HCT116 (cell line): ENCODE data around the gene G6PD. TPM values are rescaled to one million over a fixed set of nuclear protein-coding genes. Genes with fewer than 3 reads are reported as not detected.
"Not testable (repeated sequence)": the region's sequence is repeated elsewhere in the genome, so short reads cannot be mapped to it uniquely, and the experiment has no call there.

Experiments
- ATAC-seq: fragments of 200-7000 bp; cut with Tn5 transposase; 2 replicates; pipeline ENCODE4 v1.9.1; 2020; ENCODE audit warnings: mild to moderate bottlenecking, moderate library complexity
- BruUV-seq: library from RNA; stranded (reverse); fragments of 400-500 nt; replicated peaks from 2 replicates; lab custom pipeline; 2021; lab: Mats Ljungman, UMichigan
- CTCF ChIA-PET: fragments of 300-600 bp; sonication (Branson Sonifier 250); formaldehyde crosslinking; loops from one replicate; lab custom pipeline; 2021; ENCODE audit warnings: antibody characterized with exemption; lab: Charles Lee
- POLR2A ChIA-PET: fragments of 300-600, 350-600 bp; sonication (Branson Sonifier 250); formaldehyde crosslinking; loops from one replicate; lab custom pipeline; 2021; ENCODE audit warnings: antibody characterized with exemption; lab: Charles Lee
- RAD21 ChIA-PET, 2 experiments: fragments of 300-600 bp; sonication (Branson Sonifier 250); formaldehyde crosslinking; loops; one replicate each; lab custom pipeline; 2023; ENCODE audit warnings: low total read pairs in 2 of 2; ENCODE audit not compliant: uncharacterized antibody in 2 of 2, unreplicated experiment in 2 of 2, low non-redundant PET in 1 of 2; lab: Charles Lee
- DNase-seq: peaks from one replicate; pipeline ENCODE4 v3.0.0-alpha.2; 2010; ENCODE audit warnings: low read depth, low spot score
- H2AFZ ChIP-seq: fragments of 200-600 bp; shearing (Covaris generic), sonication (generic); 2 replicates; pipeline ENCODE4 v1.6.1; 2017; ENCODE audit warnings: low read depth, mixed run types, mixed read lengths, antibody characterized with exemption, low read length; ENCODE audit not compliant: poor library complexity, severe bottlenecking
- H3K27ac ChIP-seq: 2 replicates; pipeline ENCODE4 v1.5.1; 2012; ENCODE audit warnings: low read depth, low read length
- H3K27me3 ChIP-seq: fragments of 200-600 bp; sonication (generic); 2 replicates; pipeline ENCODE4 v1.6.1; 2016; ENCODE audit warnings: mixed run types, low read length, mixed read lengths; ENCODE audit not compliant: insufficient read depth
- H3K36me3 ChIP-seq, 2 experiments: fragments of 200-500 bp in 1 of 2; fragments of 200-600 bp in 1 of 2; sonication (Bioruptor generic) in 1 of 2; sonication (generic) in 1 of 2; 2 replicates each; pipeline versions ENCODE4 v1.5.1 to v1.6.1; 2014 to 2016; ENCODE audit warnings: low read length in 2 of 2, inconsistent platforms in 1 of 2, mixed read lengths in 1 of 2, mixed run types in 1 of 2; ENCODE audit not compliant: insufficient read depth in 2 of 2, control insufficient read depth in 1 of 2
- H3K4me1 ChIP-seq, 2 experiments: fragments of 200-600 bp in 1 of 2; sonication (generic) in 1 of 2; 2 replicates each; pipeline versions ENCODE4 v1.5.1 to v1.6.1; 2012 to 2017; ENCODE audit warnings: low read length in 2 of 2, inconsistent platforms in 1 of 2, mild to moderate bottlenecking in 1 of 2, mixed read lengths in 1 of 2, mixed run types in 1 of 2, moderate library complexity in 1 of 2; ENCODE audit not compliant: insufficient read depth in 2 of 2, control insufficient read depth in 1 of 2
- H3K4me2 ChIP-seq: fragments of 200-600 bp; sonication (generic); 2 replicates; pipeline ENCODE4 v1.6.1; 2017; ENCODE audit warnings: mixed run types, low read length, mixed read lengths
- H3K4me3 ChIP-seq, 2 experiments: fragments of 200-600 bp in 1 of 2; sonication (generic) in 1 of 2; replicated peaks in 1 of 2; 2 replicates each; pipeline ENCODE4 v1.5.1; 2011 to 2016; ENCODE audit warnings: low read length in 2 of 2, control low read depth in 1 of 2, low read depth in 1 of 2, mild to moderate bottlenecking in 1 of 2, mixed read lengths in 1 of 2, mixed run types in 1 of 2
- H3K79me2 ChIP-seq: fragments of 200-600 bp; sonication (generic); 2 replicates; pipeline ENCODE4 v1.6.1; 2017; ENCODE audit warnings: mild to moderate bottlenecking, mixed run types, low read length, moderate library complexity, mixed read lengths; ENCODE audit not compliant: insufficient read depth
- H3K9ac ChIP-seq: fragments of 200-600 bp; sonication (generic); 2 replicates; pipeline ENCODE4 v1.6.1; 2016; ENCODE audit warnings: low read length, mixed read lengths
- H3K9me2 ChIP-seq: fragments of 200-600 bp; sonication (generic), shearing (Covaris generic); 2 replicates; pipeline ENCODE4 v1.6.1; 2017; ENCODE audit warnings: mixed run types, mild to moderate bottlenecking, moderate library complexity; ENCODE audit not compliant: insufficient read depth
- H3K9me3 ChIP-seq, 2 experiments: fragments of 200-500 bp in 1 of 2; fragments of 200-600 bp in 1 of 2; sonication (Bioruptor generic) in 1 of 2; sonication (generic) in 1 of 2; 2 replicates each; pipeline ENCODE4 v1.6.1; 2014 to 2017; ENCODE audit warnings: low read length in 2 of 2, mixed read lengths in 2 of 2, inconsistent platforms in 1 of 2, low read depth in 1 of 2, mild to moderate bottlenecking in 1 of 2, mixed run types in 1 of 2, moderate library complexity in 1 of 2; ENCODE audit not compliant: control insufficient read depth in 1 of 2, insufficient read depth in 1 of 2
- H4K20me1 ChIP-seq: fragments of 200-600 bp; sonication (generic), shearing (Covaris generic); 2 replicates; pipeline ENCODE4 v1.6.1; 2017; ENCODE audit warnings: mixed run types, mild to moderate bottlenecking, moderate library complexity; ENCODE audit not compliant: insufficient read depth
- CEBPB ChIP-seq: IDR thresholded peaks from 2 replicates; pipeline ENCODE4 v1.6.1; 2012; ENCODE audit warnings: low read depth
- ELF1 ChIP-seq: IDR thresholded peaks from 2 replicates; pipeline ENCODE4 v1.6.1; 2012; ENCODE audit warnings: low read depth, borderline replicate concordance
- FOSL1 ChIP-seq: IDR thresholded peaks from 2 replicates; pipeline ENCODE4 v1.6.1; 2012; ENCODE audit warnings: low read depth
- JUND ChIP-seq: IDR thresholded peaks from 2 replicates; pipeline ENCODE4 v1.6.1; 2012
- REST ChIP-seq: IDR thresholded peaks from 2 replicates; pipeline ENCODE4 v1.6.1; 2012; ENCODE audit warnings: low read depth
- SIN3A ChIP-seq: IDR thresholded peaks from 2 replicates; pipeline ENCODE4 v1.6.1; 2012; ENCODE audit warnings: low read depth
- SRF ChIP-seq: IDR thresholded peaks from 2 replicates; pipeline ENCODE4 v1.6.1; 2012; ENCODE audit warnings: low read depth
- TCF7L2 ChIP-seq: IDR thresholded peaks from 2 replicates; pipeline ENCODE4 v1.7.0; 2011; ENCODE audit warnings: borderline replicate concordance, inconsistent platforms; ENCODE audit not compliant: insufficient read depth, insufficient read length; ENCODE audit errors: extremely low read depth
- YY1 ChIP-seq: IDR thresholded peaks from 2 replicates; pipeline ENCODE4 v1.6.1; 2011; ENCODE audit warnings: low read length, low read depth, moderate library complexity, mild to moderate bottlenecking; ENCODE audit not compliant: insufficient replicate concordance; ENCODE audit errors: extremely low read depth
- intact Hi-C: fragments of 100-400 bp; cut with micrococcal nuclease; formaldehyde crosslinking; loops from 2 replicates; pipeline ENCODE4 v1.10.0; 2022
- total RNA-seq: library from RNA; stranded (reverse); gene quantifications from one replicate; pipeline ENCODE4 v1.2.1, GENCODE V29; 2021; ENCODE audit not compliant: unreplicated experiment
- TF ChIP-seq, protein P1 (sequence below): IDR thresholded peaks from 2 replicates; pipeline ENCODE4 v1.6.1; 2012
- TF ChIP-seq, protein P2 (sequence below): IDR thresholded peaks from 2 replicates; pipeline ENCODE4 v1.6.1; 2011; ENCODE audit warnings: mild to moderate bottlenecking, low read length, moderate library complexity; ENCODE audit not compliant: insufficient replicate concordance; ENCODE audit errors: extremely low read depth
- TF ChIP-seq, protein P3 (sequence below), 3 experiments: fragments of 200-600 bp in 1 of 3; sonication (generic) in 1 of 3; IDR thresholded peaks in 2 of 3; conservative IDR thresholded peaks in 1 of 3; 2 replicates each; pipeline ENCODE4 v1.5.1; 2012 to 2017; ENCODE audit warnings: low read depth in 2 of 3, low read length in 2 of 3, antibody characterized with exemption in 1 of 3, borderline replicate concordance in 1 of 3, control low read depth in 1 of 3, mild to moderate bottlenecking in 1 of 3, mixed read lengths in 1 of 3, mixed run types in 1 of 3, moderate library complexity in 1 of 3; ENCODE audit not compliant: insufficient read depth in 1 of 3

G6PD gene
- total RNA-seq, 1 experiment from 2014 or later: 109 TPM

DNA sequence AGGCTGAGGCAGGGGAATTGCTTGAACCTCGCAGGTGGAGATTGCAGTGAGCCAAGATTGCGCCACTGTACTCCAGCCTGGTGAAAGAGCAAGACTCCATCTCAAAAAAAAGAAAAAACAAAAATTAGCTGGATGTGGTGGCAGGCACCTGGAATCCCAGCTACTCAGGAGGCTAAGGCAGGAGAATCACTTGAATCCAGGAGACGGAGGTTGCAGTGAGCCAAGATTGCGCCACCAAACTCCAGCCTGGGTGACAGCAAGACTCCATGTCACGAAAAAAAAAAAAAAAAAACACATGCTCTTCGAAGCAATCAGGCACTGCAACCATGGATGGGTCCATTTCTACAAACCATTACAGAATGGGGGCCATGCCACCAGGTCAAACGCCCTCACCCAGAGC lies 6.3 kb downstream of the G6PD start:
- RAD21 ChIA-PET, ATAC-seq, H3K36me3 ChIP-seq, H4K20me1 ChIP-seq, H3K9me3 ChIP-seq, intact Hi-C loops, POLR2A ChIA-PET, BruUV-seq, H2AFZ ChIP-seq, H3K27me3 ChIP-seq, H3K9ac ChIP-seq, H3K4me3 ChIP-seq, H3K27ac ChIP-seq, H3K9me2 ChIP-seq, DNase-seq, H3K4me2 ChIP-seq: not testable (repeated sequence)
- H3K4me1 ChIP-seq: peaks cover 25 to 27% of the 10 kb centered on the region in 2 experiments
- peaks cover 12% of the 10 kb centered on the region; the same call in 1 of the 2 replicates for H3K79me2 ChIP-seq
- CTCF ChIA-PET: interaction anchor here (1.1 kb wide), 1 partner anchor 167 kb away, joined by 4 read pairs; no protein-coding TSS in a partner anchor

GRCh38 chrX:154539077-154539476 lies 7.6 kb downstream of the G6PD start:
- Histone ChIP-seq H3K79me2 (0 out of 2 replicates have a peak, but pooled peaks cover 3% of the 10 kb centered on the region), H3K27me3 (no peaks in the 10 kb centered on the region), H3K9me2 (no peaks in the 10 kb centered on the region), H2AFZ (no peak overlapping the region), H3K27ac (no peak overlapping the region), H3K4me1 (peaks cover 20 to 27% of the 10 kb centered on the region in 2 experiments), H3K4me3 (no peak overlapping the region), H3K9me3 (no peaks in the 10 kb centered on the region), H3K36me3 (peaks cover 0 to 11% of the 10 kb centered on the region in 2 experiments; a peak in 2 of 4 replicates), H4K20me1 (no peaks in the 10 kb centered on the region), H3K4me2 (no peak overlapping the region), H3K9ac (no peak overlapping the region)
- ATAC-seq (no peak), DNase-seq (no peak)
- ChIA-PET CTCF (no interaction called here), RAD21 (no interaction called here), POLR2A (no interaction called here)
- no TSS peak for BruUV-seq
- intact Hi-C loops: no loop called here
- TF ChIP-seq JUND (no peak), SIN3A (no peak), YY1 (no peak), REST (no peak), SRF (no peak), ELF1 (no peak), TCF7L2 (no peak), FOSL1 (no peak), CEBPB (no peak)
- TF ChIP-seq, protein P1, sequence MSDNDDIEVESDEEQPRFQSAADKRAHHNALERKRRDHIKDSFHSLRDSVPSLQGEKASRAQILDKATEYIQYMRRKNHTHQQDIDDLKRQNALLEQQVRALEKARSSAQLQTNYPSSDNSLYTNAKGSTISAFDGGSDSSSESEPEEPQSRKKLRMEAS: no peak
- TF ChIP-seq, protein P2, sequence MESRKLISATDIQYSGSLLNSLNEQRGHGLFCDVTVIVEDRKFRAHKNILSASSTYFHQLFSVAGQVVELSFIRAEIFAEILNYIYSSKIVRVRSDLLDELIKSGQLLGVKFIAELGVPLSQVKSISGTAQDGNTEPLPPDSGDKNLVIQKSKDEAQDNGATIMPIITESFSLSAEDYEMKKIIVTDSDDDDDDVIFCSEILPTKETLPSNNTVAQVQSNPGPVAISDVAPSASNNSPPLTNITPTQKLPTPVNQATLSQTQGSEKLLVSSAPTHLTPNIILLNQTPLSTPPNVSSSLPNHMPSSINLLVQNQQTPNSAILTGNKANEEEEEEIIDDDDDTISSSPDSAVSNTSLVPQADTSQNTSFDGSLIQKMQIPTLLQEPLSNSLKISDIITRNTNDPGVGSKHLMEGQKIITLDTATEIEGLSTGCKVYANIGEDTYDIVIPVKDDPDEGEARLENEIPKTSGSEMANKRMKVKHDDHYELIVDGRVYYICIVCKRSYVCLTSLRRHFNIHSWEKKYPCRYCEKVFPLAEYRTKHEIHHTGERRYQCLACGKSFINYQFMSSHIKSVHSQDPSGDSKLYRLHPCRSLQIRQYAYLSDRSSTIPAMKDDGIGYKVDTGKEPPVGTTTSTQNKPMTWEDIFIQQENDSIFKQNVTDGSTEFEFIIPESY: no peak
- TF ChIP-seq, protein P3, sequence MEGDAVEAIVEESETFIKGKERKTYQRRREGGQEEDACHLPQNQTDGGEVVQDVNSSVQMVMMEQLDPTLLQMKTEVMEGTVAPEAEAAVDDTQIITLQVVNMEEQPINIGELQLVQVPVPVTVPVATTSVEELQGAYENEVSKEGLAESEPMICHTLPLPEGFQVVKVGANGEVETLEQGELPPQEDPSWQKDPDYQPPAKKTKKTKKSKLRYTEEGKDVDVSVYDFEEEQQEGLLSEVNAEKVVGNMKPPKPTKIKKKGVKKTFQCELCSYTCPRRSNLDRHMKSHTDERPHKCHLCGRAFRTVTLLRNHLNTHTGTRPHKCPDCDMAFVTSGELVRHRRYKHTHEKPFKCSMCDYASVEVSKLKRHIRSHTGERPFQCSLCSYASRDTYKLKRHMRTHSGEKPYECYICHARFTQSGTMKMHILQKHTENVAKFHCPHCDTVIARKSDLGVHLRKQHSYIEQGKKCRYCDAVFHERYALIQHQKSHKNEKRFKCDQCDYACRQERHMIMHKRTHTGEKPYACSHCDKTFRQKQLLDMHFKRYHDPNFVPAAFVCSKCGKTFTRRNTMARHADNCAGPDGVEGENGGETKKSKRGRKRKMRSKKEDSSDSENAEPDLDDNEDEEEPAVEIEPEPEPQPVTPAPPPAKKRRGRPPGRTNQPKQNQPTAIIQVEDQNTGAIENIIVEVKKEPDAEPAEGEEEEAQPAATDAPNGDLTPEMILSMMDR (IDR thresholded peaks at IDR 0.05 in 2 of 3, conservative IDR thresholded peaks at IDR 0.05 in 1 of 3; ENCODE audit: borderline replicate concordance in 1 of 3, insufficient read depth in 1 of 3, low read depth in 2 of 3, low read length in 2 of 3): no peak
